Erythroblast (primary cell): Measurements from ENCODE around the gene LRRIQ4.

Experiments
- DNase-seq, 2 experiments: peaks; one replicate each; lab custom pipeline; 2025; lab: John Stamatoyannopoulos, UW
- GATA1 ChIP-seq: IDR thresholded peaks from 2 replicates; pipeline ENCODE4 v1.6.1; 2011; ENCODE audit warnings: low read depth, mild to moderate bottlenecking, control low read depth, low read length, moderate library complexity
- POLR2A ChIP-seq: IDR thresholded peaks from 2 replicates; pipeline ENCODE4 v1.6.1; 2011; ENCODE audit warnings: mild to moderate bottlenecking, low read length

LRRIQ4 gene

DNA sequence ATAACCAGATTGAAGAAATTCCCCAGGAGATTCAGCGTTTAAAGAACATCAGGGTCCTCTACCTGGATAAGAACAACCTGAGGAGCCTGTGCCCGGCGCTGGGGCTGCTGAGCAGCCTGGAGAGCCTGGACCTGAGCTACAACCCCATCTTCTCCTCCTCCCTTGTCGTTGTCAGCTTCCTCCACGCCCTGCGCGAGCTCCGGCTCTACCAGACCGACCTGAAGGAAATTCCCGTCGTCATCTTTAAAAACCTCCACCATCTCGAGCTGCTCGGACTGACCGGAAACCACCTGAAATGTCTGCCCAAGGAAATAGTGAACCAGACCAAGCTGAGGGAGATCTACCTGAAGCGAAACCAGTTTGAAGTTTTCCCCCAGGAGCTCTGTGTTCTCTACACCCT lies 9.4 kb downstream of the LRRIQ4 start:
- DNase-seq, result no peak
- no peak for TF ChIP-seq POLR2A
- TF ChIP-seq GATA1, result no peak

DNA sequence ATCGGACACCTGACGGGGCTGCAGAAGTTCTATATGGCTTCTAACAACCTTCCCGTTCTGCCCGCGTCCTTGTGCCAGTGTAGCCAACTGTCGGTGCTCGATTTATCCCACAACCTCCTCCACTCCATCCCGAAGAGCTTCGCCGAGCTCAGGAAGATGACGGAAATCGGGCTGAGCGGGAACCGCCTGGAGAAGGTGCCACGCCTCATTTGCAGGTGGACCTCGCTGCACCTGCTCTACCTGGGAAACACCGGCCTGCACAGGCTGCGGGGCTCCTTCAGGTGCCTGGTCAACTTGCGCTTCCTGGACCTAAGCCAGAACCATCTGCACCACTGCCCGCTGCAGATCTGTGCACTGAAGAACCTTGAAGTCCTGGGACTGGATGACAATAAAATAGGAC lies 9.9 kb downstream of the LRRIQ4 start:
- TF ChIP-seq POLR2A (no peak), GATA1 (no peak)
- no peak for DNase-seq

DNA sequence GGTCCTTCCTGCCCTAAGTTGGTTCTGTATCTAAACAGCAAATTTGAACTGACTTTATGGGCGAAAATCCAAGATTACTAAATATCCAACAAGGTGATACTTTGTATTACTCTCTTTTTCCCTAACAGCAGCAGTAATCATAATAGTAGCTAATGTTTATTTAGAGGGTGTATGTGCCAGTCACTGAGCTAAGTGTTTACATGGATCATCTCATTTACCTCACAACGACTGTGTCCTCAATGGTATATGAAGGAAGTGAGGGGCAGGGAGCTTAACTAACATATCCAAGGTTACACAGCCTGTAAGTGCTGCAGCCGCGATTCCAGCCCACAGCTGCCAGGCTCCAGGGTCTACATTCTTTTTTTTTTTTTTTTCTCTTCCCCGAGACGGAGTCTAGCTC lies 10.3 kb downstream of the LRRIQ4 start:
- DNase-seq, result no peak
- TF ChIP-seq GATA1, result no peak
- TF ChIP-seq POLR2A, result no peak

DNA sequence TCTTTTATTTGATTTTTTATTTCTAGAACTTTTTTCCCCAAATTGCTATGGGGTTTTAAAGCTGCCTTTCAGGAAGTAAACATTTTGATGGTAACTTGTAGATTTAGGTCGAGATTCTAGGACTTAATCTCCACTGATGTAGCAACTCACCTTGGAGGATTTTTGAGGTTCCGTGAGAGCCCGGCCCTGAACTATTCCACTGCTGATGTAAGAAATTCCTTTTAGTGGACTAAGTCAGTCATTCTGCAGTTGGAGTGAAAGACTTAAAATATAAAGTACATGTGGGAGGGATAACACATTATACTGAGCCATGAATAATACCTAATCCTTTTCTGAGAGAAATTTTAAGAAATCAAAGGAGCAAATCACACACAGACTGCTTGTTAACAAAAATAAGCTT lies 12.6 kb downstream of the LRRIQ4 start:
- DNase-seq, result no peak

DNA sequence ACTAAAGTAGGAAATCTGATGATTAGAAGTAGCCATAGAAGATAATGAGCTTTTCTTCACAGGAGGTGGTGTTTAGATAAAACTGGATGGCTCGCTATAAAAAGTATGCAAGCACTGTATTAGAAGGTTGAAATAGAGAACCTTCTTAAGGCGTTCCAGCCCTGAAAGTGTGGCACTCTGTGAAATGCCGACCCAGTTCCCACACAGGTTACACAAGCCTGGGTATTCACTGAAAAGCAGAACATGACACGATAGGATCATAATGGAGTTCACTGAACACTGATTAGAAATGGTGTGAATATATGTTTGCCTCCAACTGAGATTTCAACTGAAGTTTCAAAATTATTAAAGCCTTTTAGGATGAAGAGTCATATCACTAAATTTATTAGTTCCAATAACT lies 15.0 kb downstream of the LRRIQ4 start:
- DNase-seq, result no peak
- TF ChIP-seq POLR2A (no peak), GATA1 (no peak)

More for the DNA sequence above, 12.6 kb downstream of the LRRIQ4 start:
- TF ChIP-seq POLR2A (no peak), GATA1 (no peak)

DNA sequence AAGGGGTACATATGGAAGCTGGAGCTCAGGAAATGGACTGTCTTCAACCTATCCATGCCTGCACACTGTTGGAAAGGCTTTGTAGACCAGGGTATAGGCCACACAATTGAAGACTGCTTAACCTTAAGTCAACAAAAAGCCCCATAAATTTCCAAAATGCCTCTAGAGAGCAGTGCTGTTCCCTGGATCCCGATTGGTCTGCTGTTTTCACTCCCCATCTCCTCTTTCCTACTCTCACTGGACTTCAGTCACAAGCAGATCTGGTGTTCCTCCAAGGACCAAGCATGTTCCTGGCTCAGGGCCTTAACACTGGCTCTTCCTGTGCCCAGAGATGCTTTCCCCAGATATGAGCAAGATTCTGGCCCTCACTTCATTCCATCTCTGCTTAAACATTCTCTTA lies 22.9 kb downstream of the LRRIQ4 start:
- TF ChIP-seq POLR2A, result no peak
- TF ChIP-seq GATA1, result no peak
- DNase-seq, result no peak

DNA sequence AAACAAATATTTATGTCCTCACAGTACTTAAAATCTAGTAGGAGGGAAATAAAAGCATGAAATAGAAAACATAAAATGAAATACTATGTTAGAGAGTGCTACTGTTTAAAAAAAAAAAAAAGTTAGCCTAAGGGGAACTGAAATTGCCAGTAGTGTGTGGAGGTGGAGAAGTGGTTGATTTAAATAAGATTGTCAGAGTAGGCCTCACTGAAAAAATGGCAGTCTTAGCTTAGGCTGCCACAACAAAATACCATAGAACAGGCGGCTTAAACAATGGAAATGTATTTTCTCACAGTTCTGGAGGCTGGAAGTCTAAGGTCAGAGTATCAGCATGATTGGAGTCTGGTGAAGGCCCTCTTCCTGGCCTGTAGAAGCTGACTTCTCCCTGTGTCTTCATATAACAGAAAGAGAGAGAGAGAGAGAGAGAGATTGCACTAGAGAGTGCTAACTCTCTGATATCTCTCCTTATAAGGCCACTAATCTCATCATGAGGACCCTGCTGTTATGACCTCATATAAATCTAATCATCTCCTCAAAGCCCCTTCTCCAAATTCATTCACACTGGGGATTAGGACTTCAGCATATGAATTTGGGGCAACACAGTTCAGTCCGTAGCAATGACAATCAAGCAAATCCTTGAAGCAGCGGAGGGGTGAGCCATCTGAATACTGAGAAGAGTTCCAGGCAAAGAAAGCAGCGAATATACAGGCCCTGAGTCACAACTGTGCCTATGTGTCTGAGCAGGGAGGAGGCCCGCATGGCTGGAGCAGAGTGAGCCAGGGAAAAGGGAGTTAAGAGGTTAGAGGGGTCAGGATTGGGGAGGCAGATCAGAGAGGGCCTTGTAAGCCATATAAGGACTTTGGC lies 23.6 kb downstream of the LRRIQ4 start:
- no peak for TF ChIP-seq POLR2A
- TF ChIP-seq GATA1, result no peak
- no peak for DNase-seq

DNA sequence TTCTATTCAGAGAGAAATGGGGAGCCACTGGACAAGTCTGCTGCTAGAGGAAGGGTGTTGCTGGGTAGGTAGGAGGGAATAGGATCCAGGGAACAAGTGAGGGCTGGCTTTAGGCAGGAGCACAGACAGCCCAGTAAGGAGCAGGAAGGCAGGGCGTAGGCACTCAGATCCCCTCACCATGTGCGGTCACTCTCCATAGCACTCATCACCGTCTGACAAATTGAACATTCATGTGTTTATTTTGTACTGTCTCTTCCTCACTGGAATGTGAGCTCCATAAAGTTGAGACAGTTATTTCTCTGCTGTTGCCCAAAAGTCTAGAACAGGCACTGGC lies 24.2 kb downstream of the LRRIQ4 start:
- TF ChIP-seq GATA1 (no peak), POLR2A (no peak)
- no peak for DNase-seq

DNA sequence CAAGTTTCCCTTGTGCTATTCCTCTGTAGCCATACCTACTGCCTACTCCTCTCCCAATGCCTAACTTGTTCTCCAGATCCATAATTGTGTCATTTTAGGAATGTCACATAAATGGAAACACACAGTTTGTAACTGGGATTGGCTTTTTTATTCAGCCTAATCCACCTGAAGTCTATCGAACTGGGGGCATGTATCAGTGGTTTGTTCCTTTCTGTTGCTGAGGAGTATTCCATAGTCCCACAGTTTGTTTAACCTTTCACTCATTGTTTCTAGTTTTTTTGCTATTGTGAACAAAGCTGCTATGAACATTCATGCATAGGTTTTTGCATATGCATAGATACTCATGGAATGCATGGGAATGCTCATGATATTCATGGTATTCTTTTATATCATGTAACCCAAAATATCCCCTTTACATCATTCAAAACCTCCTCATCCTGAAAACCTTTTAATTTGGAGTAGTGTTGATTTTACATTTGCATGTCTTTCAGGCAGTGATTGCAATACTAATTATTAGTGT lies 25.9 kb downstream of the LRRIQ4 start:
- TF ChIP-seq POLR2A, result no peak
- TF ChIP-seq GATA1, result no peak
- no peak for DNase-seq

DNA sequence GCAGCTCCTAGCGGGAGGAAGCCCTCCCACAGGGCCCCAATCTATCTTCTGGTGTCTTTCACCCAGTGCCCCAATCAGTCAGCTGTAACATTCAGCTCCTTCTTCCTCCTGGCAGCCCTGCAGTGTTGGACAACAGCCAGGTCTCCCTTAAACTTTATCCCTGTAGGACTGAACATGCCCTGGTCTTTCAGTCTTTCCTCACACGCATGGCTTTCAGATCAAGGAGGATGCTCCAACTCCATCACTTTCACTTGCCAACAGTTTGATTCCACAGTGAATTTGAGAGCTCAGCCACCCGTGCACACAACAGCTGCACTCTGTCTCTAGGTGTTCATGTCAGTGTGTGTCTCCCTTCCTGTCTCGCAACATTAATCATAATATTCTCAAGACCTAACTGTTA lies 28.5 kb downstream of the LRRIQ4 start:
- DNase-seq, result no peak
- TF ChIP-seq POLR2A (no peak), GATA1 (no peak)

DNA sequence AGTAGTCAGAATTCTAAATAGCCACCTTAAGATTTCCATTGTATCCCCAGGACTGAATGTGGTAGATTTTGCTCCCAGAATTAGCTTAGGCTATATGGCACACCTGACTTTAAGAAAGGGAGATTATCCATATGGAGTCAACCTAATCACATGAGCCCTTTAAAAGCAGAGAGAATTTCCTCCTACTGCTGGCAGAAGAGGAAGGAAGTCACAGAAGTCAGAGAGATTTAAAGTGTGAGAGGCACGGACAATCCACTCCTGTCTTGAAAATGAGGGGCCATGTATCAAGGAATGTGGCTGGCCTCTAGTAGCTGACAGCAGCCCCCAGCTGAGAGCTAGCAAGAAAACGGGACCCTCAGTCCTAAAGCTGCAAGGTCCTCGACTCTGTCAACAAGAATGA lies 30.3 kb downstream of the LRRIQ4 start:
- TF ChIP-seq GATA1 (no peak), POLR2A (no peak)
- no peak for DNase-seq

DNA sequence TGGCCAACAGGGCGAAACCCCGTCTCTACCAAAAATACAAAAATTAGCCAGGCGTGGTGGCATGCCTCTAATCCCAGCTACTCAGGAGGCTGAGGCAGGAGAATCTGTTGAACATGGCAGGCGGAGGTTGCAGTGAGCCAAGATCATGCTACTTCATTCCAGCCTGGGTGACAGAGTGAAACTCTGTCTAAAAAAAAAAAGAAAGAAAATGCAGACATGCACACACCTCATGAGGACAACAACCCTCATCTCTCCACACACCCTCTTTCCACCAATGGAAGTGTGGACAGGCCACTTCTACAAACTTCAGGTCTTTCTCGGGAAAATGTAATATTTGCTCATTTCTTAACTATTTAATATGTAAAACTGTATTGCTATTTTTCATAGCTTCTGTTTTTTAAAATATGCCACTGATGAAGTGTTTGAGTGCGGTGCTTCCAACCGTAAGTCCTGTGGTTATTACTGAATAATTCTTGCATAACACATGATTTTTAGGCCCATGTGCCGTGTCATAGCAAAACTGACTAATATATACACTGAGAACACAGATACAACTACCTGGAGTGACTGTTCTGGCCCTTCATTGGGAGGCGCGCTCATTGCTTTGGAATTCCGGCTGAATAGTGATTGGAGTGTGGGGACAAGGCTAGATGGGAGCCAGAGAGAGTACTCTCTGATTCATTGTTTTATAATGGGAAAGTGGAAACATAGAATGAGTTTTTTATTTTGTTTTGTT lies 34.0 kb downstream of the LRRIQ4 start:
- TF ChIP-seq POLR2A (no peak), GATA1 (no peak)
- DNase-seq, result no peak

DNA sequence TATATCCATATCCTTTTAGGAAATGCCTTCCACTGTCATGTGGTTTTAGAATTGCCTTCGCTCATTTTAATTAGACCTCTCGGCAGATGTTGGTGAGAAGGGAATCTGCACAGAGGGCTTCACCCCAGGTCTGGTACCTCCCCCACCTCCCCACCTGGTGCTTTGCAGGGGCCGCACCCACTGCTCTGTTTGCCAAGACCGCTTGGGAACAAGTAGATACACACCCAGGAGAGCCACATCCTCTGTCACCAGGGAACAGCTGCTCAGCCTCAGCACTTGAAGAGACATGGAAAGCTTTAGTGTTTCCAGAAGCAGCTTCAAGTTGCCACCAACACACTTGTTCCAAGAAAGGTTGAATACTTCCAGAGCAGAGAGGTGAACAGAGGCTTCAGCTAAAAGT lies 35.2 kb downstream of the LRRIQ4 start:
- DNase-seq, result no peak
- no peak for TF ChIP-seq POLR2A
- no peak for TF ChIP-seq GATA1

DNA sequence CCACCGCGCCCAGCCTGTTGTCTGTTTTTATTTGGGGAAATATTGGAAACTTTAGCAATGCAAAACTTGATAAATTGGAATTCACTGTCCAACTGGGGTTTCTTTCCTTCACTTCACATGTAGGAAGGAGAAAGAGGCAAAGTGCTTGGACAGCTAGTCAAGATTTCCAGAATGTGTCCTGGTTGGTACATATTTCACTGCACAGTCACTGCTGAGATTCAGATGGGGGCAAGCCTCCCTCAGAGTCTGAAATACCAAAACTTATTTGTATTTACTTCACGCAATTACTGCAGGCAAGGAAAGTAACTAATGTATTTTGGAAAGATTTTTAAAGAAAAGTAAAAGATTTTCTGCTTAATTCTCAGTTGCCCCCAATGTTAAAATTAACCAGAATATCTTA lies 36.1 kb downstream of the LRRIQ4 start:
- DNase-seq, result no peak
- TF ChIP-seq GATA1, result no peak
- TF ChIP-seq POLR2A, result no peak
